SKM-1 (cell line): ENCODE measurements around the gene PIK3CA.

Experiments
- DNase-seq: peaks from one replicate; lab custom pipeline; 2025; ENCODE audit not compliant: unreplicated experiment; lab: John Stamatoyannopoulos, UW

Gene PIK3CA

GRCh38 chr3:179156775-179157174 is 8.6 kb downstream of the PIK3CA start:
- DNase-seq = no peak

GRCh38 chr3:179158336-179159039 is 10.3 kb downstream of the PIK3CA start:
- no peak for DNase-seq

GRCh38 chr3:179163503-179163902 is 15.3 kb downstream of the PIK3CA start:
- DNase-seq = no peak

GRCh38 chr3:179164857-179165256 is 16.7 kb downstream of the PIK3CA start:
- no peak for DNase-seq

- DNase-seq = no peak
These were observed 18.5 kb downstream of the PIK3CA start for GRCh38 chr3:179166561-179167201.

- no peak for DNase-seq
These were observed 20.8 kb downstream of the PIK3CA start for GRCh38 chr3:179168918-179169317.

GRCh38 chr3:179172546-179172945 is 24.4 kb downstream of the PIK3CA start:
- DNase-seq = no peak

GRCh38 chr3:179174316-179174715 is 26.2 kb downstream of the PIK3CA start:
- no peak for DNase-seq

GRCh38 chr3:179174898-179175297 is 26.7 kb downstream of the PIK3CA start:
- DNase-seq = no peak

- no peak for DNase-seq
These were observed 27.2 kb downstream of the PIK3CA start for GRCh38 chr3:179175358-179175757.

GRCh38 chr3:179177611-179178010 is 29.5 kb downstream of the PIK3CA start:
- no peak for DNase-seq

GRCh38 chr3:179179256-179179655 is 31.1 kb downstream of the PIK3CA start:
- DNase-seq = no peak

GRCh38 chr3:179179979-179180759 is 32.0 kb downstream of the PIK3CA start:
- no peak for DNase-seq

- no peak for DNase-seq
These were observed 32.9 kb downstream of the PIK3CA start for GRCh38 chr3:179181021-179181472.

GRCh38 chr3:179181993-179182551 is 33.9 kb downstream of the PIK3CA start:
- no peak for DNase-seq

- no peak for DNase-seq
These were observed 34.7 kb downstream of the PIK3CA start for GRCh38 chr3:179182902-179183301.

GRCh38 chr3:179184826-179185225 is 36.7 kb downstream of the PIK3CA start:
- no peak for DNase-seq

- DNase-seq = no peak
These were observed 38.3 kb downstream of the PIK3CA start for GRCh38 chr3:179186426-179186825.

- DNase-seq = no peak
These were observed 41.6 kb downstream of the PIK3CA start for GRCh38 chr3:179189759-179190158.

- no peak for DNase-seq
These were observed 42.4 kb downstream of the PIK3CA start for GRCh38 chr3:179190581-179190980.

GRCh38 chr3:179192542-179192941 is 44.4 kb downstream of the PIK3CA start:
- no peak for DNase-seq

GRCh38 chr3:179194931-179195330 is 46.8 kb downstream of the PIK3CA start:
- no peak for DNase-seq
